HG03159 (cell line): ENCODE results near the gene TAC4.

Experiments
- ATAC-seq: cut with Tn5 transposase; IDR thresholded peaks from one replicate; pipeline ENCODE4 v1.9.1; 2021; ENCODE audit warnings: mild to moderate bottlenecking, moderate library complexity; ENCODE audit not compliant: unreplicated experiment

Gene TAC4

DNA sequence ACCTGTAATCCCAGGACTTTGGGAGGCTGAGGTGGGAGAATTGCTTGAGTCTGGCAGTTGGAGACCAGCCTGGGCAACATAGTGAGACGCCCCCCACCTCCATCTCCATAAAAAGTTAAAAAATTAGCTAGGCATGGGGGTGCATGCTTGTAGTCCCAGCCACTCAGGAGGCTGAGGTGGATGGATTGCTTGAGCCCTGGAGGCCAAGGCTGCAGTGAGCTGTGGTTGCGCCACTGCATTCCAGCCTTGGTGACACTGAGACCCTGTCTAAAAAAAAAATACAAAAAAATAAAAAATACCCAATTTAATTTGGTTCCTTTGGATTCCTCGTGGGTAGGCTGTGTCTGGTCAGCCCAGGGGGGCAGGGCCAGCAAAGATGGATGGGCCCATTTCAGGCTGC, 26.1 kb upstream of the TAC4 start:
- no peak for ATAC-seq

DNA sequence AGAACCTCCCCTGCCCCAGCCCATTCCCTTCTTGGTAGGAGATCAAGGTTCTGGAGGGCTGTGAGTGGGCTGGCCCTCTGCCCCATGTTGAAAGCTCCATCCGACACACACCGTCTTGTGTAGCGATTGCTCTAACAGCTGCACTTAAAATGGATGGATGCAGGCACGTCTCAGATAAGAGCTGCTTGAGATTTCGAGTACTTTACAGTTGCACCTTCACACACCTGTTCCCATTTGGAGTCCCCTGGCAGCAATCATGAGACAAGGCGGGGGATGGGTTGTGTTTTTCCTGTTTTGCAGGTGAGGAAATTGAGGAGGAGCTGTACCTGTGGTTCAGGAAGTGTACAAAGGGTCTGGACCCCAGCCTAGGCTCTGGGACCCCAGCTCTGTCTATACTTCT, 25.6 kb upstream of the TAC4 start:
- ATAC-seq, result no peak

DNA sequence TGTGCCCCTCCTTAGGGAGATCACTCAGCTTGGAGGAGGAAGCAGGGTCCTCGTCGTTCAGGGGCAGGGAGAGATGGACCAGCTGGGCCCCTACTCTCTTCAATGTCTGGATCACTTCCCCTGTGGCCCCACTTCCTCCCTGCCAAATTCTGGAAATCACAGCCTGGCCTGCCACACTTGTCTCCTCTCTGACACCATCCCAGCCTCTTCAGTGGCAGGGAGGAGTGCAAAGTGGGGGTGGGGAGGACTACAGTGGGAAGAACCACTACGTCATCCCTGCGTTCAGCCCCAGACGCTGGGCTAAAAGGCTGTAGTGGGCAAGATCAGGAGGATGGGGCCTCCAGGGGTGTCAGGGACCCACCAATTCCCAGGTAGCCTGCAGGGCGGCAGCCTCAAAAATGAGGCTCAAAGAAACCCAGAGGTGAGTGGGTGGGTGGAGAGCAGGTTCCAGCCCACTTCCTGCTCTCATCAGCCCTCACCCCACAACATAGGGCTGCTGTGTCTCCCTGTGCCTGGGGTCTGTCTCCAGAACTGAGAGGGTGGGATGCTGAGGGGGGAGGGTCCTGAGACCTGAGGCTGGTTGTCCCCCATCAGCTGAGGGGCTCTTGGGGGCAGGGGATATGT, 25.0 kb upstream of the TAC4 start:
- no peak for ATAC-seq

DNA sequence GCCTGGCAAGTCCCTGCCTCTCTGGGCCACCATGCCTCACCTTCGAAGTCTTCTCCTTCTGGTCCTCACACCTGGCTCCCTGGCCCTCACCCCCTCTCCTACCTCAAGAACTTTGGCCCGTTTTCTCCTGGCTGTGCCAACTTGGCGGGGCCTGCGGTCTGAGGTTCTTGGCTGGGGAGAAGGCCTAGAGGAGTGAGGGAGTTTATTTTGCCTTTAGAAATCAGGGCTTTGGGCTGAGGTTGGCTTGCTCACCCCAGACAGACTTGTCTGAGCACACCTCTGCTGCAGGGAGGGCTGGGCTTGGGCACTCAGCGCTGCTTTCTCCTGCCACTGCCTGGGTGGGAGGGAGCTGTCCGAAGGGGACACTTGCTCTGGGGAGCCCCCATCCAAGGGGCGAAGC, 23.3 kb upstream of the TAC4 start:
- no peak for ATAC-seq

DNA sequence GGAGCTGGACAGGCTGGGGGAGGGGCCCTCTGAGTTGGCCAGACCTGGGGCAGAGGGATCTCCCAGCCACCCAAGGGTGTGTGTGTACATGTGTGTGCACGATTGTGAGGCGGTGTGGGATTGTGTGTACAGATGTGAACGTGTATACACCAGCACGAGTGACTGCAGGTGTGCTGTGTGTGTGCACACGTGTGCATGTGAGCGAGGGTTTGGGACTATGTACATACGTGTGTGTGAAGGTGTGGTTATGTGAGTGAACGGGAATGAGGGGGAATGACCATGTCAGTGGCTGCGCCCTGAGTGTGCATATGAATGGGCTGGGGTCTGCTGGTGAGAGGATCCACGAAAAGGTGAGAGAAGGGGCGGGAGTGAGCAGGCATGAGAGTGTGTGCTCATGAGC, 22.4 kb upstream of the TAC4 start:
- no peak for ATAC-seq

DNA sequence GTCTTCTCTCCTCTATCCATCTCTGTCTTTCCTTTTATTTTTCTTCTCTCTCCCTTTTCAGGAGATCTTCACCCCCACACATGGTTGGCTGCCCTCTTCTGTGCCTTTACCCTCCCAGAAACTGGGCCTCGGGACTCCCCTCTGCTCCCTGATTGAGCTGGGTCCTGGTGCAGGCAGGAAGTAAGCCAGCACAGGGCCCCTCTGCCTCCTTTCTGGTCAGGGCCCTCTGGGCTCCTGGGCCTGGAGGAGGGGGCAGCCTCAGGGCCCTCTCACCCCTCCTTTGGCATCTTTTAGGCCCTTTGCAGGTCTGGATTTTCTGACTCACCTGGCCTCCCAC, 21.1 kb upstream of the TAC4 start:
- no peak for ATAC-seq

DNA sequence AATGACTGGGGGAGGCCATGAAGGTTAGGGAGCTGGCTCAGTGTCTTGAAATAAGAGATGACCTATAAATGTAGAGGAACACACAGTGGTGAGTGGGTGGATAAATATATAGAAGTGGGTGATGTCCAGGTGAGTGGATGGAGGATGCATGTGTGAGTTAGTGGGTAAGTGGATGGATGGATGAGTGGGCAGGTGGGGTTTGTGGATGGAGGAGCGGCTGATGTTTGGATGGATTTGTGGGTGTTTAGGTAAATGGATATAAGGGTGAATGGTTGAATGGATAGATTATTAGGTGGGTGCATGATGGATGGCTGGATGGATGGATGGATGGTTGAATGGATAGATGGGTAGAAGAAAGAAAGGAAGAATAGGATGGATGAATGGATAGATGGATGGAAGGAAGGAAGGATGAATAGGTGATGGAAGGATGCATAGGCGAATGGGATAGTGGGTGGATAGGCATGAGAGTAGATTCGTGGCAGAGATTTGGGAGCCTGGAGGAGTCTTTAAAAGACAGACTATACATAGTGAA, 19.1 kb upstream of the TAC4 start:
- no peak for ATAC-seq

DNA sequence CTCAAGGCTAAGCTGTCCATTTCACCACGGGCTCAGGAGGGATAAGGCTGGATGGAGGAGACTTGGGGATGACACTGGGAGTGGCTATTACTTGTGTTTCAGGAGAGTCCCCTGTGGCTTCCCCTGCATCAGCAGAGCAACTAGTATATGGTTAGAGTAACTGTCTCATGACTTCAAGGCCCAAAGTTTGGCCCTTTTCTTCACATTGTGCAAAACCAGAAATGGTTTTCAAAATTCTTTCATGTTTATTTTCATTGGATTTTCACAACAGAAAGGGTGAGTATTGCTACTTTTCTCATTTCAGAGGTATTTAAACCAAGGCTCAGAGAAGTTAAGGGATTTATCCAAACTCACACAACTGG, 18.1 kb upstream of the TAC4 start:
- ATAC-seq, result no peak

DNA sequence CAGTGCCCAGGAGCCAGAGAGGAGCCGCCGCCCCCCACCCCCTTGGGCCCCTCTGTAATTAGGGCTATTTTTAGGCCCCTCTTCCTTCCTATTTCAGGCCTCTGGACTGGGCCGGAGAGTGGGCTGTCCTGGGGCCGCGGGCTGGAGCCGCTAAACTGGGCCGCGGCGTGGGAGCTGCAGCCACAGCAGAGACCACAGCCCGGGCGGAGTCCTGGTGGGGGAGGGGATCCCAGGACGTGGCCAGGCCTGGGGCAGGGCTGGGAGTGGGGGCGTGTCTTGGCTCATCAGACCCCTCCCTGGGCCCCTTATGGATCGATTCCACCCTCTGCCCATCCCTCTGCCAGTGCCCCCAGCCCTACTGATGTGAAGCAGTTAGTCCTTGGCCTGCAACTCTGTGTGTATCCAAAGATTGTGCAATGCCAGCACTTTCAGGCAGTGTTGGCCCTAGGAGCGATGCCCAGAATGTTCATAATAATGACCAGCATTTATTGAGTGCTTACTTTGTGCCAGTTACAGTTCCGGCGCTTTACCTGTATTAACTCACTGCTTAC, 15.0 kb upstream of the TAC4 start:
- ATAC-seq, result no peak

DNA sequence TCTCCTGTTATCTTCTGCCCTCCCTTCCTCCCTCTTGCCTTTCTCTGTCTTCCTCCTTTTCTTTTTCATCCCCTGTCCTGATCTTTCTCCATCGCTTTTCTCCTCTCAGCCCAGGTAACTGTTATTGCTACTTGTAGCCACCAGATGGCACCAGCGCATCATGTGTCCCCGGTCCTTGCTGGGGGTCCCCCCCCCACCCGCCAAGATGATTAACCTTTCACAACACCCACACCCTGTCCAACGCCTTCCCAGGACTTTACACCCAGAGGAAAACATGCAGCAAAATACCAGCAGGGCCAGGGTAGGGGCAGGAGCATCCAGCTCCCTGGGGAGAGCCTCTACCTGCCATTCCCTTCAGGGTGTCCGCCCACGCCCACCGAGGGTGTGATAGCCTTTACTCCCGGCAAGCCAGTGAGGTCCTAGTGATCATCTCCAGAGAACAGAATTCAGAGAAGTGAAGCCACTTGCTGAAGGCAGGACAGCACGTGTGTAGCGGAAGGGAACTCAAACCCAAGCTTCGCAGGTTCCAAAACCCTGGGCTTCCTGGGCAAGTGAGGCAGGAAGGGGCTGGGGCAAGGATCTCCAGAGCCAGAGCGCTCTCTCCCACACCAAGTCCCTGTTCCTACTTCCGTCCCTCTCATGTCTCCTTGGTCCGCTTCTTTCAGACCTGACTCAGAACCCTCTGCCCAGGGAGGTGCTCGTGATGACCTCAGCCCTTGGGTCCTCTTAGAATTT, 13.4 kb upstream of the TAC4 start:
- no peak for ATAC-seq

DNA sequence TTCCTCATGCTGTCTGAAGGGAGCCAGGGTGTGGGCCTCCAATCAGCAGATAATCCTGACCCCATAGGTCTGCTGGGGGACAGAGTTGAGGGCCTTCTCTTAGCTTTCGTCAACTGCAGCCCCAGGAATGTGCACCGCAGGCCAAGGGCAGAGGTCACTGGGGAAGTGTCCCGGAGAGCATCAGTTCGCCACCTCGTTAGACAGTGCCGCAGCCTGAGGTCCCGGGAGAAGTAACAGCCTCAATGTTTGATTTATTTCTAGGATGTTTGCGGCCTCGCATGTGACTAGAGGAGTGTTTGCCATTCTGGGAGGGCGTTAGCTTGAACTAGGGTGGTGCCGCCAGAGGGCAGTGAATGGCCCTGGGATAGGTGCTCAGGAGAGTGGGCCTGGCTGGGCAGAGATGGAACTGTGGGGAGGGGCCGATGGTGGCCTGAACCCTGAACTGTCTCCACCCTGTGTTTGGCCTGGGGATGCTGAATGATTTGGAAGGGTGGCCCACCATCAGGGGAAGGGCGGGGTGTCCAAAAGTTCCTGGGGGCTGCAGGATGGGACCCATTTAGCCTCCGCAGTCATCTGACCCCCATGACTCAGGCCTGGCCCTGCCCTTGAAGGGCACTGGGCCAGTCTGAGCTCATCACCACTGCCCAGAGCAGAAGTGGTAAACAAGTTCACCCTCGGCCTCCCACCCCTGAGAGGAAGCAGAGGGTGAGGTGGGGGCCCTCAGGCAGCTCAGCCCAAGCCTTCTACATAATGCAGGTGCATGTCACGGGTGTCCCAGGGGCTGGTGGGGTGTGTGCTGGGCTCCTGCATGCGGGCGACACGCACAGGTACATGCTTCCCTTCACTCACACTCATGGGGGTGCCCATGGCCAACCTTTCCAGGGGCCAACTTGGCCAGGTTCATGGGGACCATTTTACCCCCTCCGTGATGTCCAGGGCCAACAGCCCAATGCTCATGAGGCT, 12.4 kb upstream of the TAC4 start:
- no peak for ATAC-seq

DNA sequence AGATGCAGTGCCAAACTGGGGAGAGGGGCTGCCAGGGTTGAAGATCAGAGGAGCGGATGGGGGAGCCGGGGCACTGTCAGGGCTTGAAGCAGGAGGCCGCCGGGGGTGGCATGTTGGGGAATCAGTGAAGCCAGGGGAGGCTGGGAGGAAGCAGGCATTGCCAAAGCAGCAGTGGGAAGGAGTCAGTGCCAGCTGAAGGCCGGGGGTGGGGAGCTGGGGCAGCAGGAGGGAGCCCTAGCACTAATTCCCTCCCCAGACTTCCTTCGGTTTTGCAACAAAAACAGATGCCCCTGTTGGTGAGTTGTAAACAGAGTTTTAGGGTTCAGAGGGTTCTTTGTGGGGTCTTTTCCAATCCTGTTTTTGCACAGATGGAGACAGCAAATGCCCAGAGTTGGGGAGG, 10.9 kb upstream of the TAC4 start:
- no peak for ATAC-seq

DNA sequence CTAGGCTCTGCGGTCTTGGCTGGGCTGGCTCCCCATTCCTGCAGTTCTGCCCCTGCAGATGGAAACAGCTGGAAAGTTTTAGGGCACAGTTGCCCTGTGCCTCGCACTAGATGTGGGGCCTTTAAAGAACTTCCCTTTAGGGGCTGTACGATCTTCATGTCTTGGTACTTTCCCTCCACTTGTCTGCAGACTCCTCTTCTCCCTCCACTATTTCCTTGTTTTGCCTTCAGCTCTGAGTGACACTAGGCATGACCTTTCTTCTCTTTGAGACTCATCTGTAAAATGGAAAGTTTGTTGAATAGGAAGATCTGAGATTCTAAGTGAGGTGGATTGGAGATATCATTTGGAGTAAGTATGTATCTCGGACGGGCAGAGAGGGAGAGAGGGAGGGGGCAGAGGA, 6.3 kb upstream of the TAC4 start:
- no peak for ATAC-seq

DNA sequence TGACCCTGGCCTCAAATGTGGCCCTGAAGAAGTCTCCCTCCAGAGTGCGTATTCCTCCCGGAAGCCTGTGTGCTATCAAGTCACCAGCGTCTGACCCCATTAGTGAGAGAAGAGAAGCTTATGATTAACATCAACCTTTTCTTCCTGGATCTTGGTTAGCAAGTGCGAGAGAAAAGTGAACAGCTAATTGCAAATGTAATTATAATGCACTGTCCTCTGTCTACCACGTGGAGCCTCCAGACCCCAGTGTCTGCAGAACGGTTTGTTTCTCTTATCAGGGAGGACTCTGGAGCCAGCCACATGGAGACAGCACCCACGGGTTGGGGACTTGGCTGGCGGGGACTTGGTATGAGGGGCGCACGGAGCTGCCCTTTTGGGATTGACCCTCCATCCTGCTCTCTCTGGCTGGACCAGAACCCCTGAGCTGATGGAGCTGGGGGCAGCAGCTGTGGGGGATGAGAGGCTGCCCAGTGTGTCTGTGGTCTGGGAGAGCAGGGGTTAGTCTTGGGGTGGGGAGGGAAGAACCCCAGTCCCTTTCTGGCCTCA, 5.7 kb upstream of the TAC4 start:
- ATAC-seq, result no peak

DNA sequence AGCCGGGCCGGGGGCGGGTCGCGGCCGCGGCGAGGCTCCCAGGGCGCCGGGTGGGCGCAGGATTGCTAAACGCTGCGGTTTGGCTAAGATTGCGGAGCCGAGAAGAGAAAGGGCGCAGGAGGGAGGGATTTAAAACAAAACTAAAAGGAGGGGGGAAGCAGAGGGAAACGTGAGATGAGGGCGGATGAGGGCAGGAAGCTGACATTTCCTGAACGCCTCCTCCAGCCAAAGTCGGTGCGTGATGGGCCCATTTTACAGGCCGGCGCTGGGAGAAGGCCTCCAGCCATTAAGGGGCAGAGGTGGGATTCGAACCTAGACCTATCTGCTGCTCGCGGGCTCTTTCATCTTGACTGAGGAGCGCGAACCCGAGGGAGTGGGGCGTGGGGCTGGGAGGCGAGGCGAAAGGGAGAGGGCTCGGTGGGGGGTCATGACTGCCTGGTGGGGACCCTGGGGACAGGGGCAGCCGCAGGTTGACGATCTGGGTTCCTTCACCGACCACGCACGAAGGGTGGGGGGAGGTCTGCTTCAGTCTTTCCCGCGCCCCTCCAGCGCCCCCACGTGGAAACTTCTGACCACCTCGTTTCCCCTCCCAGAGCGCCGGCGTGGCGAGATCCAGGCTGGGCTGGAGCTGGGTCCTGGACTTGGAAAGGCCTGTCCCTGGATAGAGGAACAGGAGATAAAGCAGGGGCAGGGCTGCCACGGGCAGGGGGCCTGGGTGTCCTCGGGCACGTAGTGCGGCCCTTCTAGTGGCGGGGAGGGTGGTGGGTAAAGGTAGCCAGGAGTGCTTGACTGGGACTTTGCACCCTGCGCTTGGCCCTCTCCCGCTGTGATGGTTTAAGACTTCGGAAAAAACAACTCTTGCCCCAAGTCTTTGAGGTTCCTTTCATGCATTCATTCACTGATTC, 3.8 kb upstream of the TAC4 start:
- no peak for ATAC-seq

DNA sequence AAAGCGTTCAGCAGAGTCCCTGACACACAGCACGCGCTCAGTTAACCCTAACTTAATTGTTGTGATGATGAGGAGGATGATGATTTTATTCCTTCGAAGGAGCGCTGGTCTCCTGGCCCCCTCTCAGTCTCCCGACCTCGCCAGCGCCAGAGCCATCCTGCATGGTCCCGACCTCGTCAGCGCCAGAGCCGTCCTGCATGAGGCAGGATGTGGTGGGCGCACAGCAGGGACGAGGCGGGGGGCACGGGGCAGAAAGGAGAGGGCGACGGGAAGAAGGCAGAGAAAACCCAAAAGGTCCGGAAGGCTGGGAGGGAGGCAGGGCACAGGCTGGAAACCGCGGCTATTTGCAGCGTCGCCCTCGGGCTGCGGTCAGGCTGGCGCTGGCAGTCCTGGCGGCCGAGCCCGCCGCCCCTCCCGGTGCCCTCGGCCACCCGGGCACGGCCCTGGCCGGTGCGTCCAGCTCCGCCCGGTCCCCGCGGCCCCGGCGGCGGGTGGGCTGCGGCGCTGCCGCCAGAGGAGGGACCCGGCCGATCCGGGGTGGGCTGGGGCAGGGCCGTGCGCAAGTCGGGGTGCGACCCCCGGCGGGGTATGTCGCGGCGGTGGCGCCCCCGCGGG, 3.0 kb upstream of the TAC4 start:
- ATAC-seq, result no peak

DNA sequence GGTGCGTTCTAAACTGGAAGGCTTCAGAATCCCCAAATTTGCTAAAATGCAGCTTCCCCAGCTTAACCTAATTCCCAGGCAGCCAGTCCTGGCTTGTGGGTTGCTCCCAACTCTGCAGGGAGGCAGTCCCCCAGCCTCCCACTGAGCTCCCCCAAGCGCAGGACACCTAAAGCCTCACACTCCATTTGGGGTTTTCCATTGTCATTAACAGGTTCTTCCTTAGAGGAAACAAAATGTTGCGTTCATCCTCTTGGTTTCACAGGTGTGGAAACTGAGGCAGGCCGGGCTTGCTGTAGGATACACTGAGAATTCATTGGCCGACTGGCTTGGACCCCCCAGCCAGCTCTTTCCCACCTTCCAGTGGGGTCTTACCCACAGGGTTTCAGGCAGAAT, 2.3 kb upstream of the TAC4 start:
- ATAC-seq, result no peak

DNA sequence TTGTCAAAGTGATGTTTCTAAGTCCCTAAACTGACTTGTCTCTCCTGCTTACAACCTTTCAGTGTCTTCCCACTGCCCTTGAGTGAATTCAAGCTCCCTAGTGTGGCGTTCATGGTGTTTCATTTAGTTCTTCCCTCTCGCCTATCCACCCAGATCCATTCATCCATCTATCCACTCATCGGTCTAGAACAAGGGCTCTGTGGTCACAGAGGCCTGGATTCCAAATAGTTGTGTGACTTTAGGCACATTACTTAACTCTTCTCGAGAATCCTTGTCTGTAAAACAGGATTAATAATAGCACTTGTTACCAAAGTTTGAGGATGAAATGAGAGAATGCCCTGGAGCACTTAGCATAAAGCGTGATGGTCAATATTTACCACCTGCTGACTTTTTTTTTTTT, 870 bp upstream of the TAC4 start:
- ATAC-seq, result no peak

DNA sequence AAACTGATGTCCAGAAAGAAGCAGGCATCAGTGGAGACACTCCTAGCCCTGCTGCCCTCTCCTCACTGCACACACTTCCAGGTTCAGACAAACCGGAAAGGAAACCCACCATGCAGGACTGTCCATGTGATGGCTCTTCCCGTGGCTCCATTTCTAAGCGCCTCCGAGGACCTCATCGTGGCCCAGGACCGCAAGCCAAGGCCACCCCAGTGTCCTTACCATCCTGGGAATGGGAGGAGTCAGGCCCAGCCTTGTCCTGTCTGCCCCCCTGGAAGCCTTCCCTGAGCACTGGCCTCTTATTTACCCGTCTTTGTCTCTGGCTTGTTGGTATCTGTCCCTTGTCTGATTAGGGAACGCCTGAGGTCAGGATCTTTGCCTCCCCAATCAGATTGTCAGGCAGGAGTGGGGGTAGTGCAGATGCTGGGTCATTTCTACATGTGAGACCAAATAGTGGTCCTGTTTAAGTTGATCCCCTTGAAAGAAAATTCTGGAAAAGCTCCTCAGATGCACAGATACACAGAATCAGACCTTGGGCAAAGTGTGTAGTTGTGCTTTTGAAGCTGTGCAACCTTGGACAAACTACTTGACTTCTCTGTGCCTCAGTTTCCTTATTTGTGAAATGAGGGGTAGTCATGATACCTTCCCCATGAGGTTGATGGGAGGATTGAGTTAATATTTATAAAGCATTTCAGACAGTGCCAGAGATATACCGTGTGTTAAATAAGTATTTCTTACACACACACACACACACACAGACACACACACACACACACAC, 744 bp downstream of the TAC4 start:
- no peak for ATAC-seq
